PFSK-1 (cell line): Measurements from ENCODE around the gene PPP2R5C.

Experiments
- FOXP2 ChIP-seq: optimal IDR thresholded peaks from 2 replicates; pipeline ENCODE3; 2011; ENCODE audit warnings: borderline replicate concordance, control low read depth, inconsistent platforms; ENCODE audit not compliant: insufficient read depth; ENCODE audit errors: extremely low read length, extremely low read depth
- POLR2AphosphoS5 ChIP-seq: IDR thresholded peaks from 2 replicates; pipeline ENCODE4 v1.6.1; 2012; ENCODE audit warnings: low read depth, mild to moderate bottlenecking, control low read depth, low read length, moderate library complexity
- REST ChIP-seq, 2 experiments: IDR thresholded peaks; 2 replicates each; pipeline versions ENCODE4 v1.6.1 to v1.8.0; 2011 to 2012; ENCODE audit warnings: low read depth in 2 of 2, low read length in 2 of 2, control low read depth in 1 of 2, inconsistent platforms in 1 of 2, mild to moderate bottlenecking in 1 of 2, moderate library complexity in 1 of 2; ENCODE audit not compliant: insufficient read depth in 1 of 2
- SIN3A ChIP-seq: IDR thresholded peaks from 2 replicates; pipeline ENCODE4 v1.6.1; 2012; ENCODE audit warnings: mild to moderate bottlenecking, low read length, moderate library complexity, borderline replicate concordance; ENCODE audit not compliant: insufficient read depth
- TAF1 ChIP-seq: IDR thresholded peaks from 2 replicates; pipeline ENCODE4 v1.6.1; 2012; ENCODE audit warnings: low read length, control low read depth, borderline replicate concordance; ENCODE audit not compliant: insufficient read depth

- no peak for TF ChIP-seq TAF1
- TF ChIP-seq REST (IDR thresholded peaks at IDR 0.05; ENCODE audit: insufficient read depth in 1 of 2, low read depth in 2 of 2, low read length in 2 of 2) = no peak
- TF ChIP-seq SIN3A = no peak
- no peak for TF ChIP-seq POLR2AphosphoS5
- TF ChIP-seq FOXP2 = no peak
Measured at GRCh38 chr14:101950516-101951215, 189.2 kb downstream of the PPP2R5C start.
